Stimulated activated CD4-positive, alpha-beta T cell treated with anti-CD3 and anti-CD28 coated beads, Interleukin-2, amount 100 ng/mL, for 48 hours (primary cell): ENCODE results near the gene AQP6.
A peak's percentile ranks its signal among the peaks of the same experiment; 100 is the strongest.

Experiments
- DNase-seq, 2 donors: peaks; one replicate each; pipeline ENCODE4 v3.0.0-alpha.2; 2020

Gene AQP6

GRCh38 chr12:49943625-49943960, 29.2 kb upstream of the AQP6 start:
- DNase-seq, result no peak

- no peak for DNase-seq
These were observed 28.7 kb upstream of the AQP6 start for GRCh38 chr12:49944046-49944445.

GRCh38 chr12:49944718-49945117, 28.0 kb upstream of the AQP6 start:
- no peak for DNase-seq

- DNase-seq, result peak; percentile 91 to 92
These were observed 27.2 kb upstream of the AQP6 start for GRCh38 chr12:49945394-49946080.

GRCh38 chr12:49946086-49946485, 26.7 kb upstream of the AQP6 start:
- no peak for DNase-seq

GRCh38 chr12:49946497-49946896, 26.2 kb upstream of the AQP6 start:
- no peak for DNase-seq

GRCh38 chr12:49947593-49948226, 25.0 kb upstream of the AQP6 start:
- no peak for DNase-seq

GRCh38 chr12:49948866-49949845, 23.6 kb upstream of the AQP6 start:
- no peak for DNase-seq

GRCh38 chr12:49949866-49950265, 22.9 kb upstream of the AQP6 start:
- DNase-seq, result no peak

GRCh38 chr12:49950273-49951251, 22.2 kb upstream of the AQP6 start, which contains the start of gene AQP2:
Gene AQP2, plus strand, starts transcription at chr12:49950737. Its CDS starts 94 bp downstream, at chr12:49950831.
- DNase-seq, result no peak

- DNase-seq, result no peak
These were observed 21.1 kb upstream of the AQP6 start for GRCh38 chr12:49951411-49952240.

- no peak for DNase-seq
These were observed 20.2 kb upstream of the AQP6 start for GRCh38 chr12:49952391-49953055.

GRCh38 chr12:49953151-49953550, 19.6 kb upstream of the AQP6 start:
- no peak for DNase-seq

GRCh38 chr12:49953961-49954846, 18.5 kb upstream of the AQP6 start:
- no peak for DNase-seq

GRCh38 chr12:49954863-49955830, 17.6 kb upstream of the AQP6 start:
- no peak for DNase-seq

GRCh38 chr12:49955899-49956662, 16.7 kb upstream of the AQP6 start:
- DNase-seq, result no peak
